Measurements from ENCODE around the gene INSYN2A. TPM values are rescaled to one million over a fixed set of nuclear protein-coding genes. Genes with fewer than 3 reads are reported as not detected.

Gene INSYN2A
- total RNA-seq, 1 donor from 2014 or later, result 0.10 TPM

DNA sequence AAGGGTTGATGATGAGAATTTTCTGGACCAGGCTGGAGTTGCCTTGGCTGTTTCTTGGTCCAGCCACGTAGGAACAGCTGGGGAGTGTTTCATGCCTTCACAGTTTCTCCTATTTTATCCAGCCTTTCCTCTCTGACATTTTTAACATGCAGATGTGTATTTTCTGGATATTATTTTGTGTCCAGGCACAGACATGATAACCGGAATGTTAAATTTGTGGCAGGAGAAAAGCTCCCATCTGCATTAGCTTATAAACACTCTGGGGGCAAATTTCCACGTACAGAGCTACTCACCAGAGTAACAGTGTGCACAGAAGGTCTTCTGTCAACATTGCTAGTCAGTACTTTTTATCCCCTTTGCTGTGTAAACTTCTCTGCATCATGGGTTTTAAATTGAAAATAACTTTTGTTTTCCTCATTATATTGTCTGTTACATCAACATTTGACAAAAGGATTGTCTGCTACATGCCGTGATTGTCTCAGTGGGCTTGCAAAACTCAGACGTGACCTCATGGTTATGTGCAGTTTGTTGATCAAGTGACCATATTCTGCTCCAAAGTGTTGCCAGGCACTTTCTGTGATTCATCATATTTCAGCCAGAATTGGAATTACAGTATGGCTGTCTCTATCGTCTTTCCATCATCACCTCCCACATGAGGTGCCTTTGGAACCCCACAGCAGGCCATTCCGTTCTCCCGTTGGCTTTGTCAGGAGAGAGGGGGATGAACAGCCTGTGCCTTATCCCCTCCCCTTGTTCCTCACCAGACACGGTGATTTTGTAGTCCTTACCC is 41.4 kb downstream of the INSYN2A start:
- no peak for DNase-seq (ENCODE audit: low read depth)

DNA sequence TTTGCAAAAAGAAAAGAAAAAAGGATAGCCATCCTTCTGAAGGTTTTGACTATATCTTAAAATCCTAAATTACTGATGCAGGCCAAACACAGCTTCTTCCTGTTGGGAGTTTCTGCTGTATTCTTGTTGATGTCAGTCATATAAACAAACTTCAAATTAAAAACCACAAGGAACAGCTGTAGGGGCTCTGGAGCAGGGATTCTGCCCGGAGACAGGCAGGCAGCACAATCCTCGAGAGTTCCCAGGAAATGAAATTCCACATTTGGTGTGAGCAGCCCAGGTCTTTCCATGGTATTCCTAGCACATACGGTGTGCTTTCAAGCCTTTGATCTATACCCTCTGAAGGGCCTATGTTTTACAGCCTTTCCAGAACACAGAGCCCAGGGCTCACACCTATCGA is 43.2 kb downstream of the INSYN2A start:
- DNase-seq (ENCODE audit: low read depth), result no peak

DNA sequence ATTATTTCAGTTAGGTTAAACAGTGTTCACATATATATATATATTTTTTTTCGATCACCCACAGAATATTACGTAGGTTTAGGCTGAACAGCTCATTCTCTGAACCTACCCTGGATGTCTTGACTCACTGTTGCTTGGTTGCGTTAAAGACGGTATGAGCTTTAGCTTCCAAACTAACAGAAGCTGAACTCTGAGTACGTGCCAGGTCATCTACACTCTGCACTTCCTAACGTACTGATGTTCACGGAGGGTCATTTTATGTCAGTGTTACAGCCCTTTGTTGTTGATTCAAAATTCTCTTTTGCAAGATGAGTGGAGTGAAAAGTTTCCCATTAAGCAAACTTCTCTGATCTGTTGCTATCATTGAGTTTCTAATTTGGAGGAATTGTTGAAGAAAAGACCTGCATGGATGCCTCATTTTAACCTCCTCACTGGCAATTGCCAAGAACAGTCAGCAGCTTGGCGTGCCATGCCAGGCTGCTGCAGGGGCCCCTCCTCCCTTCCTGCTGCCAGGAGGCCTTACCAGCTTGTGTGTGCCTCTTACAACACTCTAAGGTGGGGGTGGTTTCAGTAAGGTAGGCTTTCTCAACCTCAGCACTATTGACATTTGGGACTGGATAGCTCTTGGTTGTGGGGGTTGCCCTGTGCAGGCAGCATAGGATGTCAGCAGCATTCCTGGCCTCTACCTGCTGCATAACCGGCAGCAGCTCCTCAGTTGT is 44.3 kb downstream of the INSYN2A start:
- peak; percentile 90 for DNase-seq (ENCODE audit: low read depth)

DNA sequence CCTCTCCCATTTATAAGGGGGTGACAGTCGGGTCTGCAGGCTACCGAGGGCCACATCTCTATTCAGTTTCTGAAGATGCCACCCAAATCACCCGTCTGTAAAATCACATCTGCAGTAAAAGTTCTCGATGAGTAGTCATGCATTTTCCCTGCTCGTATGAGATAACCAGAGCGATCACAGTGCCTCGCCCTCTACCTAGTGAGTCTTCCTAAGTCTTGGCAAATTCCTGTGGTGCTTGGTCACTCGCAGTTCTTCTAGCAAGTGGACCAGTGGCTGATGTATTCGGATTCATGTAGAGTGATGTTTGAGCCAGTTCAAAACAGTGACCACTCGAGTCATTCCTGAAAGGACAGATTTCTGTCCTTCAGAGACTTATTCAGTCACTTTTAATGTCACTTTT is 44.9 kb downstream of the INSYN2A start:
- peak; percentile 70 for DNase-seq (ENCODE audit: low read depth)

DNA sequence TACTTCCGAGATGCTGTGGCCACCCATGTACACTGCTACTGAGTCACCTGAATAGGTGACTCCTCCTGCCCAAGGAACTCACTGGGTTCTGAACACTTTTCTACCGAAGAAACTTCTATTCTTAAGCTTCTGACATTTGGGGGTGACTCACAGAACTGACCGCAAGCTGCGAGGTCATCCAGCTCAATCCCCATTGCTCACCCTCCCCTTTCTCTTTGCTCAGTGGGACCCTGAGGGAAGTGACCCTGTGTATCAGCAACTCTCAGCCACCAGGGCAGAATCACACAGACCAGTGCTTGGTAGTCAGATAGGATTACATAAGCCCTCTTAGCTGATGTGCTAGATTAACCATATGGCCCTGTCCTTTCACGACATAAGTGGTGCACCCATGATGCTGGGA is 46.3 kb downstream of the INSYN2A start:
- peak; percentile 81 for DNase-seq (ENCODE audit: low read depth)

DNA sequence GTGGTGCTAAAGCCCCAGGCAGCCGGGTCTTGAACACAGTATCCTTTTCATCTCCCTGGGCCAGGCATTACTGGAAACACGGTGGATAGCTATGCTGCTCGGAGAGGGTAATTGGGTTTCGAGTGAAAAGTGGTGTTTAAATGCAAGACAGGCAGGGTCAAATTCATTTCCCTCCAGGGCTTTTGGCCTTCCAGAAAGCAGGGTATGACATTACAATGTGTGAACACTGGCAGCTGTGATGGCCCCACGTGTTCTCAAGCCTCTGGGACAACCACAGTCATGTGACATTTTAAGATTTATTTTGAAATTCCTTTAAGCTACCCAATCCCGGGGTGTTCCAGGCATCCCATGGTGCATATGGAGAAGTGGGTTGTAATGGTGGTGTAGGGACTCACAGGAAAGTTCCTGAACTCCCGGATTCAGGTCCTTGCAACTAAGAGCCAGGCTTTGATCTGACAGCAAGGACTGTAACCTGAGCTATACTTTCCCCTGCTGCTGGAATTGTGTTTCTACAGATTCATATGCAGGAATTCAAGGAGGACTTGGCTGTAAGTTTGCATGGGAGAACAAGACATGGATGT is 46.8 kb downstream of the INSYN2A start:
- DNase-seq (ENCODE audit: low read depth), result peak; percentile 42

DNA sequence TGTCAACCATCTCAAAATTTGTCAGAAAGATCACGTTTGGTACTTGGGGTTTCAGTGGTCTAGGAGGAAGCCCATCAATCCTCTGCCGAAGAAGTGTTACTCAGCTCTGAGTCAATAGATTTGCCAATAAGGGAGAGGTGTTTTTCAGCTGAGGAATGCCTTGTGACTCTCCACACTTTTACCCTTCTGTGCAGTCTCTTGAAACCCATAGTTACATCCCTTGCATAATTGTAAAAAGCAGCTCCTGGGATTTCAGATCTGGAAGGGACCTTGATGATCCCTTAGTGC is 47.5 kb downstream of the INSYN2A start:
- DNase-seq (ENCODE audit: low read depth), result peak; percentile 96

DNA sequence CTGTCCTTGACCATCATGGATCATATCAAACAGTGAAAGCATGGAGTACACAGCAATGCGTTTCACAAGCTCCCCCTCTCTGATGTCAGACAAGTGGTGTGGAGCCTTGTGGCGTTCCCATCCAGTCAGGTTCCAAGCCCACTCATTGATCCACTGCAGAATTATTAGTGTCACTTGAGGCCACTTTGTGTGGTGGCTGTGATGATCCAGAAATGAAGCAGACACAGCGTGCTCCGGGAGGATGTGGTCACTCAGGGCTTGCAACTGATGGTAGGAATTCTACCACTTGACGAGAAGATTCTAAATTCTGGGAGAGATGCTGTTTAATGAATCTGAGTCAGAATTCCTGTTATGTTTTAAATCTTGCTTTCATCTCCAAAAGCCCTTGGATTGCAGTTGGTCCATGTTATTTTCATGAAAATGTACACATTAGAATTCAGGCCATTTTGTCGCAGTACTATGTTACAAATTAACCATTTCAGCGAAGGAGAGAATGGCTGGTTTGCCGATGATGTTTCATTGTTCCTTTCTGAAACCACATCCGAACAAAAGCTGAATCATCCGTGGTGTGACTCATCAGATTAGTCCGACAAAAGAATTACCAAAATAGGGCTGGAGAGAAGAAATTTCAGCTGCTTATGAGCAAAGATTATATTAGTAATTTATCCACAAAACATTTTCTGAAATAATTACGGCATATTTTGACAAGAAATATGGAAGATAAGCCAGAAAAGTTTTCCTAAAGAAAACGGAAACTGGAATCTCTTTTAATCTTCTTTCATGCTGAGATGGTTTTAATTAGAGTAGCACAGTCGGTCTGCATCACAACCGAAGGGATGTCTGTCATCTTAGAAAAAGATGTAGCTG is 48.1 kb downstream of the INSYN2A start:
- DNase-seq (ENCODE audit: low read depth), result peak; percentile 94

DNA sequence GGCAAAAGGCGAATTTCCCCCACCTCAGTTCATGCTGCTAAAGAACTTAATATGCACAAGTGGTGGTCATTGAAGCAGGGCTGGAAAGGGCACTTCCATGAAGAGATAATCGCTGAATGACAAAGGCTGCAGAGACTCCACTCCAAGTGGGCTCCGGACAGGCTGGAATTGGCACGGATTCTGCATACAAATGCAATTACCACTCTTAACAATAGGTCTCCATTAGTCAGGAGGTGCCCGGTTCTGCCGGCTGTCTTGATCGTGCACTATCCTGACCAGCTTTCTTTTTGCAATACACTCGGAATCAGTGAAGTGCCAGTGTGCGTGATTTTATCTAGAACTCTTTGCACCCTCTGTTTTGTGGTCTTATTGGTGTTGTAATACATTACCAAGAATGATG is 49.7 kb downstream of the INSYN2A start:
- DNase-seq (ENCODE audit: low read depth), result no peak
